ENCODE results near the gene HEMGN. TPM values are rescaled to one million over a fixed set of nuclear protein-coding genes. Genes with fewer than 3 reads are reported as not detected.

Gene HEMGN
- total and polyA plus RNA-seq, 2 of the 8 experiments (the other 6 are each of a cell fraction or from before 2014, with no cell fraction given) = not detected

DNA sequence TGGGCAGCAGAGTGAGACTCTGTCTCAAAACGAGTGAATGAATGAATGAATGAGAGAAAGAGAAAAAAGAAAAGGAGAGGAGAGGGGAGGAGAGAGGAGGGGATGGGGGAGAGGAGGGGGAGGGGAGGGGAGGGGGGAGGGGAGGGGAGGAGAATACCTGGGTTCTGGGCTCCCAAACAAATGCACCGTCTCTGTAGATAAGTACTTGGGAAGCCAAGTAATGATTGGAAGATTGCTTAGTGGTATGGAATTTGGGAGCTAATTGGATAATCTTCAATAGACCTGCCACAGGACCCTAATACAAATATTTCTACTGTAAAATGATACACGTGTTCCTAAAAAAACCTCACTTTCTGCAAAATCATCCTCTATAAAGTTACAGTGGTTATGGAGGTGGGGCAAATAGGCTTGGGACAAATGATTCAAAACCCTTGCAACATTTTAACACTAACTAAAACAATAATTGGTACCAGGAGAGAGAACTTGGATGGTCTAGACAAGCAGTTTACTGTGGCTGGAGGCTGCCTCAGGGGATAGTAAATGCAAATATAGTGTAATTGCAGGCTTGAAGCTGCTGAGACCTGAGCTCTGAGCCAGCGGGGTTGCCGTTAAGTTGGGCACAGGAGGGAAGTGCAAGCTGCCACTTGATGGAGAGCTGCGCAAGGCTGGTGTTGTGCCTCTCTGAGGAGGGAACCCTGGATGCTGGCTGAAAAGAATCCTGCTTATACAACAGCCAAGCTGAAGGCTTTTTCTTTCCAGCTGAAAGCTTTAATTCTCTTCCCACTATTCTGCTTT is 3.5 kb downstream of the HEMGN start (continued):
- TF ChIP-seq, protein P1, sequence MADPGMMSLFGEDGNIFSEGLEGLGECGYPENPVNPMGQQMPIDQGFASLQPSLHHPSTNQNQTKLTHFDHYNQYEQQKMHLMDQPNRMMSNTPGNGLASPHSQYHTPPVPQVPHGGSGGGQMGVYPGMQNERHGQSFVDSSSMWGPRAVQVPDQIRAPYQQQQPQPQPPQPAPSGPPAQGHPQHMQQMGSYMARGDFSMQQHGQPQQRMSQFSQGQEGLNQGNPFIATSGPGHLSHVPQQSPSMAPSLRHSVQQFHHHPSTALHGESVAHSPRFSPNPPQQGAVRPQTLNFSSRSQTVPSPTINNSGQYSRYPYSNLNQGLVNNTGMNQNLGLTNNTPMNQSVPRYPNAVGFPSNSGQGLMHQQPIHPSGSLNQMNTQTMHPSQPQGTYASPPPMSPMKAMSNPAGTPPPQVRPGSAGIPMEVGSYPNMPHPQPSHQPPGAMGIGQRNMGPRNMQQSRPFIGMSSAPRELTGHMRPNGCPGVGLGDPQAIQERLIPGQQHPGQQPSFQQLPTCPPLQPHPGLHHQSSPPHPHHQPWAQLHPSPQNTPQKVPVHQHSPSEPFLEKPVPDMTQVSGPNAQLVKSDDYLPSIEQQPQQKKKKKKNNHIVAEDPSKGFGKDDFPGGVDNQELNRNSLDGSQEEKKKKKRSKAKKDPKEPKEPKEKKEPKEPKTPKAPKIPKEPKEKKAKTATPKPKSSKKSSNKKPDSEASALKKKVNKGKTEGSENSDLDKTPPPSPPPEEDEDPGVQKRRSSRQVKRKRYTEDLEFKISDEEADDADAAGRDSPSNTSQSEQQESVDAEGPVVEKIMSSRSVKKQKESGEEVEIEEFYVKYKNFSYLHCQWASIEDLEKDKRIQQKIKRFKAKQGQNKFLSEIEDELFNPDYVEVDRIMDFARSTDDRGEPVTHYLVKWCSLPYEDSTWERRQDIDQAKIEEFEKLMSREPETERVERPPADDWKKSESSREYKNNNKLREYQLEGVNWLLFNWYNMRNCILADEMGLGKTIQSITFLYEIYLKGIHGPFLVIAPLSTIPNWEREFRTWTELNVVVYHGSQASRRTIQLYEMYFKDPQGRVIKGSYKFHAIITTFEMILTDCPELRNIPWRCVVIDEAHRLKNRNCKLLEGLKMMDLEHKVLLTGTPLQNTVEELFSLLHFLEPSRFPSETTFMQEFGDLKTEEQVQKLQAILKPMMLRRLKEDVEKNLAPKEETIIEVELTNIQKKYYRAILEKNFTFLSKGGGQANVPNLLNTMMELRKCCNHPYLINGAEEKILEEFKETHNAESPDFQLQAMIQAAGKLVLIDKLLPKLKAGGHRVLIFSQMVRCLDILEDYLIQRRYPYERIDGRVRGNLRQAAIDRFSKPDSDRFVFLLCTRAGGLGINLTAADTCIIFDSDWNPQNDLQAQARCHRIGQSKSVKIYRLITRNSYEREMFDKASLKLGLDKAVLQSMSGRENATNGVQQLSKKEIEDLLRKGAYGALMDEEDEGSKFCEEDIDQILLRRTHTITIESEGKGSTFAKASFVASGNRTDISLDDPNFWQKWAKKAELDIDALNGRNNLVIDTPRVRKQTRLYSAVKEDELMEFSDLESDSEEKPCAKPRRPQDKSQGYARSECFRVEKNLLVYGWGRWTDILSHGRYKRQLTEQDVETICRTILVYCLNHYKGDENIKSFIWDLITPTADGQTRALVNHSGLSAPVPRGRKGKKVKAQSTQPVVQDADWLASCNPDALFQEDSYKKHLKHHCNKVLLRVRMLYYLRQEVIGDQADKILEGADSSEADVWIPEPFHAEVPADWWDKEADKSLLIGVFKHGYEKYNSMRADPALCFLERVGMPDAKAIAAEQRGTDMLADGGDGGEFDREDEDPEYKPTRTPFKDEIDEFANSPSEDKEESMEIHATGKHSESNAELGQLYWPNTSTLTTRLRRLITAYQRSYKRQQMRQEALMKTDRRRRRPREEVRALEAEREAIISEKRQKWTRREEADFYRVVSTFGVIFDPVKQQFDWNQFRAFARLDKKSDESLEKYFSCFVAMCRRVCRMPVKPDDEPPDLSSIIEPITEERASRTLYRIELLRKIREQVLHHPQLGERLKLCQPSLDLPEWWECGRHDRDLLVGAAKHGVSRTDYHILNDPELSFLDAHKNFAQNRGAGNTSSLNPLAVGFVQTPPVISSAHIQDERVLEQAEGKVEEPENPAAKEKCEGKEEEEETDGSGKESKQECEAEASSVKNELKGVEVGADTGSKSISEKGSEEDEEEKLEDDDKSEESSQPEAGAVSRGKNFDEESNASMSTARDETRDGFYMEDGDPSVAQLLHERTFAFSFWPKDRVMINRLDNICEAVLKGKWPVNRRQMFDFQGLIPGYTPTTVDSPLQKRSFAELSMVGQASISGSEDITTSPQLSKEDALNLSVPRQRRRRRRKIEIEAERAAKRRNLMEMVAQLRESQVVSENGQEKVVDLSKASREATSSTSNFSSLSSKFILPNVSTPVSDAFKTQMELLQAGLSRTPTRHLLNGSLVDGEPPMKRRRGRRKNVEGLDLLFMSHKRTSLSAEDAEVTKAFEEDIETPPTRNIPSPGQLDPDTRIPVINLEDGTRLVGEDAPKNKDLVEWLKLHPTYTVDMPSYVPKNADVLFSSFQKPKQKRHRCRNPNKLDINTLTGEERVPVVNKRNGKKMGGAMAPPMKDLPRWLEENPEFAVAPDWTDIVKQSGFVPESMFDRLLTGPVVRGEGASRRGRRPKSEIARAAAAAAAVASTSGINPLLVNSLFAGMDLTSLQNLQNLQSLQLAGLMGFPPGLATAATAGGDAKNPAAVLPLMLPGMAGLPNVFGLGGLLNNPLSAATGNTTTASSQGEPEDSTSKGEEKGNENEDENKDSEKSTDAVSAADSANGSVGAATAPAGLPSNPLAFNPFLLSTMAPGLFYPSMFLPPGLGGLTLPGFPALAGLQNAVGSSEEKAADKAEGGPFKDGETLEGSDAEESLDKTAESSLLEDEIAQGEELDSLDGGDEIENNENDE (IDR thresholded peaks at IDR 0.05; ENCODE audit: insufficient replicate concordance, low read length) = no peak
- TF ChIP-seq HDAC6 (IDR thresholded peaks at IDR 0.05; ENCODE audit: low read depth, low read length) = no peak
- no peak for TF ChIP-seq RFX5 (IDR thresholded peaks at IDR 0.05; ENCODE audit: borderline replicate concordance, low read depth, low read length)
- no peak for TF ChIP-seq KDM5A (IDR thresholded peaks at IDR 0.05; ENCODE audit: low read length)
- TF ChIP-seq RNF2 (IDR thresholded peaks at IDR 0.05; ENCODE audit: borderline replicate concordance, low read depth, low read length, missing control alignments, poor library complexity, severe bottlenecking) = no peak
- TF ChIP-seq BACH1 (IDR thresholded peaks at IDR 0.05; ENCODE audit: low read length) = no peak
- no peak for TF ChIP-seq SIRT6 (IDR thresholded peaks at IDR 0.05; ENCODE audit: low read length)
- no peak for TF ChIP-seq ATF2 (IDR thresholded peaks at IDR 0.05; ENCODE audit: low read length)
